Ovary (tissue), 3 donors: Measurements from ENCODE around the gene IGF1R.

Experiments used
- EP300 ChIP-seq: sonication (generic); formaldehyde crosslinking; IDR thresholded peaks from one replicate; pipeline ENCODE4 v1.6.1; 2017; ENCODE audit warnings: antibody characterized with exemption
- POLR2A ChIP-seq: fragments of 450-650 bp; IDR thresholded peaks from one replicate; pipeline ENCODE4 v1.6.1; 2017; ENCODE audit warnings: antibody characterized with exemption, mild to moderate bottlenecking, moderate library complexity
- TF ChIP-seq, protein P1 (sequence below), 3 donors: fragments of 450-650 bp in 2 of 3; fragments of 200-600 bp in 1 of 3; IDR thresholded peaks; one replicate each; pipeline versions ENCODE4 v1.5.1 to v1.8.0; 2016 to 2022; ENCODE audit warnings: antibody characterized with exemption in 3 of 3, mild to moderate bottlenecking in 1 of 3
- donor health status: DM: no; HTN: no; CAD: no.

DNA sequence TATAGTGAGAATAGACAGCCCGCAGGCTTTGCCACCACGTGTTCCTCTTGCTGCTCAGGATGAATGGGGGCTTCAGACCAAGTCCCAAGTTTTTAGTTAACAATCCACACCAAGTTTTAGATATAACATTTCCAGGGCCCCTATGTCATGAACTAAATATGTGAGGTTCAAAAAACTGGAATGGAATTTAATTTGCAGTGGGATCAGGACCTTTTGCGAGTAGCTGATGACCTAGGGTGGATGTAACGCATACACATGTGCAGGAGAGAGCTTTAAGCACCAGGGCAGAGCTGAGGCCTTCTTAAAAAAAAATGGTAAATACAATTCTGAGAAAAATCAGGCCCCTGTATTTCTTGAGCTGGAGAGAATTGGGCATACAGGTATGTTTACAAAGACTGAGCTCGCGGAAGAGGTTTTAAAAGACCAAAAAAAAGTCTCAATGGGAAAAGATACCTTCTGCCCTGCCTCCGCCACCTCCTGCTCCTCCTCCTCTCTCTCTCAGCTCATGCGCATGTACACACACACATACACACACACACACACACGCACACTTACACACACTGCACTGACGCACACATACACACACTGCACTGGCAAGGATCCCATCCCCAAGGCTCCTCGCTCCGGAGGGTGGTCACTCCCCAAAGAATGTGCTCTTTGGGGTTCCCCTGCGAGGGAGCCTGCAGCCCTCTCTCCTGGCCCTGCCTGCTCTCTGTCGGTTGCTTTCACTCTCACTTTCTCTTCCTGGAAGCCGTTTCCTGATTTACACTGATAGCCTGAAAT is 48.2 kb upstream of the IGF1R start:
- TF ChIP-seq, protein P1, sequence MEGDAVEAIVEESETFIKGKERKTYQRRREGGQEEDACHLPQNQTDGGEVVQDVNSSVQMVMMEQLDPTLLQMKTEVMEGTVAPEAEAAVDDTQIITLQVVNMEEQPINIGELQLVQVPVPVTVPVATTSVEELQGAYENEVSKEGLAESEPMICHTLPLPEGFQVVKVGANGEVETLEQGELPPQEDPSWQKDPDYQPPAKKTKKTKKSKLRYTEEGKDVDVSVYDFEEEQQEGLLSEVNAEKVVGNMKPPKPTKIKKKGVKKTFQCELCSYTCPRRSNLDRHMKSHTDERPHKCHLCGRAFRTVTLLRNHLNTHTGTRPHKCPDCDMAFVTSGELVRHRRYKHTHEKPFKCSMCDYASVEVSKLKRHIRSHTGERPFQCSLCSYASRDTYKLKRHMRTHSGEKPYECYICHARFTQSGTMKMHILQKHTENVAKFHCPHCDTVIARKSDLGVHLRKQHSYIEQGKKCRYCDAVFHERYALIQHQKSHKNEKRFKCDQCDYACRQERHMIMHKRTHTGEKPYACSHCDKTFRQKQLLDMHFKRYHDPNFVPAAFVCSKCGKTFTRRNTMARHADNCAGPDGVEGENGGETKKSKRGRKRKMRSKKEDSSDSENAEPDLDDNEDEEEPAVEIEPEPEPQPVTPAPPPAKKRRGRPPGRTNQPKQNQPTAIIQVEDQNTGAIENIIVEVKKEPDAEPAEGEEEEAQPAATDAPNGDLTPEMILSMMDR (IDR thresholded peaks at IDR 0.05): no peak
- no peak for TF ChIP-seq POLR2A
- TF ChIP-seq EP300: no peak
